HepG2 (cell line): ENCODE measurements around the gene AGBL3. TPM values are rescaled to one million over a fixed set of nuclear protein-coding genes. Genes with fewer than 3 reads are reported as not detected.
A peak's percentile ranks its signal among the peaks of the same experiment; 100 is the strongest.

ENCODE experiments used
- ASH2L ChIP-seq: fragments of 300-600, 200-600 bp; sonication (generic); IDR thresholded peaks from 2 replicates; pipeline ENCODE4 v1.7.0; 2017; ENCODE audit warnings: low read depth, mild to moderate bottlenecking, moderate library complexity, mixed read lengths, low read length; ENCODE audit not compliant: insufficient read length
- EED ChIP-seq: sonication (generic); formaldehyde crosslinking; IDR thresholded peaks from 2 replicates; pipeline ENCODE4 v1.5.0; 2020; ENCODE audit warnings: mild to moderate bottlenecking, missing genetic modification reagents
- JUND ChIP-seq: sonication (generic); formaldehyde crosslinking; IDR thresholded peaks from 2 replicates; pipeline ENCODE4 v1.8.0; 2022; ENCODE audit warnings: mild to moderate bottlenecking, missing genetic modification reagents
- MED1 ChIP-seq: sonication (generic); formaldehyde crosslinking; IDR thresholded peaks from 2 replicates; pipeline ENCODE4 v1.4.0; 2020; ENCODE audit warnings: missing genetic modification reagents
- SRY ChIP-seq: sonication (generic); formaldehyde crosslinking; IDR thresholded peaks from 2 replicates; pipeline ENCODE4 v1.8.0; 2022; ENCODE audit warnings: mild to moderate bottlenecking, missing genetic modification reagents
- TSC22D2 ChIP-seq: sonication (generic); formaldehyde crosslinking; IDR thresholded peaks from 2 replicates; pipeline ENCODE4 v1.5.1; 2020; ENCODE audit warnings: missing genetic modification reagents, mild to moderate bottlenecking, borderline replicate concordance
- YEATS2 ChIP-seq: sonication (generic); formaldehyde crosslinking; IDR thresholded peaks from 2 replicates; pipeline ENCODE4 v1.4.0; 2020; ENCODE audit warnings: missing genetic modification reagents, borderline replicate concordance
- ZNF263 ChIP-seq: sonication (generic); formaldehyde crosslinking; IDR thresholded peaks from 2 replicates; pipeline ENCODE4 v1.4.0; 2020; ENCODE audit warnings: missing genetic modification reagents
- ZNF326 ChIP-seq: sonication (generic); formaldehyde crosslinking; IDR thresholded peaks from 2 replicates; pipeline ENCODE4 v1.4.0; 2020; ENCODE audit warnings: missing genetic modification reagents, borderline replicate concordance
- ZNF34 ChIP-seq: sonication (generic); formaldehyde crosslinking; IDR thresholded peaks from 2 replicates; pipeline ENCODE4 v1.4.0; 2020; ENCODE audit warnings: mild to moderate bottlenecking, missing genetic modification reagents, borderline replicate concordance
- ZNF431 ChIP-seq: sonication (generic); formaldehyde crosslinking; IDR thresholded peaks from 2 replicates; pipeline ENCODE4 v1.9.0; 2022; ENCODE audit warnings: missing genetic modification reagents, low read depth, mild to moderate bottlenecking, borderline replicate concordance
- ZNF451 ChIP-seq: sonication (generic); formaldehyde crosslinking; IDR thresholded peaks from 2 replicates; pipeline ENCODE4 v1.5.0; 2020; ENCODE audit warnings: mild to moderate bottlenecking, missing genetic modification reagents
- polyA plus RNA-seq, 8 experiments: library from polyadenylated mRNA; depleted of rRNA in 3 of 8; stranded (reverse) in 7 of 8; unstranded in 1 of 8; fragments of >200 nt; fragmentation: Illumina TruSeq in 4 of 8; extraction: Trizol in 4 of 8; gene quantifications; 2 replicates each; pipeline versions ENCODE4 v1.2.1 to v1.2.3, GENCODE V29; 2011 to 2016; ENCODE audit warnings: low read depth in 4 of 8, missing spikeins in 1 of 8, mixed read lengths in 1 of 8; ENCODE audit not compliant: insufficient read depth in 1 of 8
- total RNA-seq, 5 experiments: library from RNA; depleted of rRNA; stranded (reverse); fragments of >200 nt; fragmentation: Illumina TruSeq; extraction: Trizol; gene quantifications; 2 replicates each; pipeline ENCODE4 v1.2.3, GENCODE V29; 2016; ENCODE audit warnings: low read depth in 1 of 5
- TF ChIP-seq, protein P1 (sequence below): sonication (generic); formaldehyde crosslinking; IDR thresholded peaks from 2 replicates; pipeline ENCODE4 v1.4.0; 2020; ENCODE audit warnings: missing genetic modification reagents
- TF ChIP-seq, protein P2 (sequence below): sonication (generic); formaldehyde crosslinking; IDR thresholded peaks from 2 replicates; pipeline ENCODE4 v1.9.0; 2022; ENCODE audit warnings: low read depth, missing genetic modification reagents
- TF ChIP-seq, protein P3 (sequence below): sonication (generic); formaldehyde crosslinking; IDR thresholded peaks from 2 replicates; pipeline ENCODE4 v1.5.1; 2020; ENCODE audit warnings: mild to moderate bottlenecking, missing genetic modification reagents, borderline replicate concordance
- TF ChIP-seq, protein P4 (sequence below): sonication (generic); formaldehyde crosslinking; IDR thresholded peaks from 2 replicates; pipeline ENCODE4 v1.4.0; 2020; ENCODE audit warnings: mild to moderate bottlenecking, missing genetic modification reagents

The AGBL3 gene
- total and polyA plus RNA-seq, 2 of the 13 experiments (the other 11 are each of a cell fraction or from before 2014, with no cell fraction given): 2.2 to 7.2 TPM

DNA sequence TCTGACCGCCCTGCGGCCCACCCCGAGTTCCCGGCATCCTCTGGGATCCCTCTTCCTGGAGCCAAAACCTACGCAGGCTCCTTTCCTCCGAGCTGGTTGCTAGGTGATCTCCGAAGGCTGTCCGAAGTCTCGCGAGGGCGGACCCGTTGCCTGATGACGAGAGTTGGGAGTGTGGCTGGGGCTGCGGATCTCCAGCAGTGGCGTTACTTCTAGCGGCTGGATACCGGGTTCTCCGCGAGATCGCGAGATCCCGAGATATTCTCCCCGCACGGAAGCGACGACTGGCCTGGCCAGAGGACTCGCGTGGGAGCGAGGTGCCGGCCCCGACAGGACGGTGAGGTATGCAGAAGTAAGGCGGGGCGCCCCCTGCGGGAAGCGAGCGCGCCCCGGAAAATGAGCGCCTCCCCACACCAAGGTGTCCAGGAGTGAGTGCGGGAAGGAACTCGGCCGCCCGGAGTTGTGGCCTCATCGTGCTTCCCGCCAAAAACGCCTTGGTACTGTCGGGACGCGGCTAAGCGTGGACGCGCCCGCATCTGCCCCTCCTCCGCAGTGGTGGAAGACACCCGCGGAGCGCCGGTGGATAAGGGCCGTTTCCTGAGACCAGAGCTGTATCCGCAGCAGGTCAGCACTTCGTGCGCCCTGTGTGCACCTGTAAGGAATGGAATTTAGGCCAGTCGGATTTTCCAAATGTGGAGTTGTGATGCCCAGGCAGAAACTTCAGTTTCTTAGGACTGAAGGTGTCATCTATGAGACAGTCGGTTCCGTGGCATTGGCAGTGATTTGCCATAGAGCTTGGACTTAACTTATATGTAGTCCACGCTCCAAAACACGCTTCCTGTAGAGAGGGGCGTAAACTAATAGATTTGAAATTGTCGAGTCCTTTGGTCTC, at the start of gene AGBL3 (continued):
- TF ChIP-seq, protein P1, sequence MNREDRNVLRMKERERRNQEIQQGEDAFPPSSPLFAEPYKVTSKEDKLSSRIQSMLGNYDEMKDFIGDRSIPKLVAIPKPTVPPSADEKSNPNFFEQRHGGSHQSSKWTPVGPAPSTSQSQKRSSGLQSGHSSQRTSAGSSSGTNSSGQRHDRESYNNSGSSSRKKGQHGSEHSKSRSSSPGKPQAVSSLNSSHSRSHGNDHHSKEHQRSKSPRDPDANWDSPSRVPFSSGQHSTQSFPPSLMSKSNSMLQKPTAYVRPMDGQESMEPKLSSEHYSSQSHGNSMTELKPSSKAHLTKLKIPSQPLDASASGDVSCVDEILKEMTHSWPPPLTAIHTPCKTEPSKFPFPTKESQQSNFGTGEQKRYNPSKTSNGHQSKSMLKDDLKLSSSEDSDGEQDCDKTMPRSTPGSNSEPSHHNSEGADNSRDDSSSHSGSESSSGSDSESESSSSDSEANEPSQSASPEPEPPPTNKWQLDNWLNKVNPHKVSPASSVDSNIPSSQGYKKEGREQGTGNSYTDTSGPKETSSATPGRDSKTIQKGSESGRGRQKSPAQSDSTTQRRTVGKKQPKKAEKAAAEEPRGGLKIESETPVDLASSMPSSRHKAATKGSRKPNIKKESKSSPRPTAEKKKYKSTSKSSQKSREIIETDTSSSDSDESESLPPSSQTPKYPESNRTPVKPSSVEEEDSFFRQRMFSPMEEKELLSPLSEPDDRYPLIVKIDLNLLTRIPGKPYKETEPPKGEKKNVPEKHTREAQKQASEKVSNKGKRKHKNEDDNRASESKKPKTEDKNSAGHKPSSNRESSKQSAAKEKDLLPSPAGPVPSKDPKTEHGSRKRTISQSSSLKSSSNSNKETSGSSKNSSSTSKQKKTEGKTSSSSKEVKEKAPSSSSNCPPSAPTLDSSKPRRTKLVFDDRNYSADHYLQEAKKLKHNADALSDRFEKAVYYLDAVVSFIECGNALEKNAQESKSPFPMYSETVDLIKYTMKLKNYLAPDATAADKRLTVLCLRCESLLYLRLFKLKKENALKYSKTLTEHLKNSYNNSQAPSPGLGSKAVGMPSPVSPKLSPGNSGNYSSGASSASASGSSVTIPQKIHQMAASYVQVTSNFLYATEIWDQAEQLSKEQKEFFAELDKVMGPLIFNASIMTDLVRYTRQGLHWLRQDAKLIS (CRISPR knock-in tag): 0 out of 2 replicates have a peak, but pooled peaks have one; percentile 27
- TF ChIP-seq, protein P2, sequence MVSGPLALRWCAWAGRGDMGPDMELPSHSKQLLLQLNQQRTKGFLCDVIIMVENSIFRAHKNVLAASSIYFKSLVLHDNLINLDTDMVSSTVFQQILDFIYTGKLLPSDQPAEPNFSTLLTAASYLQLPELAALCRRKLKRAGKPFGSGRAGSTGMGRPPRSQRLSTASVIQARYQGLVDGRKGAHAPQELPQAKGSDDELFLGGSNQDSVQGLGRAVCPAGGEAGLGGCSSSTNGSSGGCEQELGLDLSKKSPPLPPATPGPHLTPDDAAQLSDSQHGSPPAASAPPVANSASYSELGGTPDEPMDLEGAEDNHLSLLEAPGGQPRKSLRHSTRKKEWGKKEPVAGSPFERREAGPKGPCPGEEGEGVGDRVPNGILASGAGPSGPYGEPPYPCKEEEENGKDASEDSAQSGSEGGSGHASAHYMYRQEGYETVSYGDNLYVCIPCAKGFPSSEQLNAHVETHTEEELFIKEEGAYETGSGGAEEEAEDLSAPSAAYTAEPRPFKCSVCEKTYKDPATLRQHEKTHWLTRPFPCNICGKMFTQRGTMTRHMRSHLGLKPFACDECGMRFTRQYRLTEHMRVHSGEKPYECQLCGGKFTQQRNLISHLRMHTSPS (CRISPR knock-in tag): no peak
- TF ChIP-seq YEATS2 (CRISPR knock-in tag): peak; percentile 72
- TF ChIP-seq ZNF431 (CRISPR knock-in tag): no peak
- TF ChIP-seq, protein P3, sequence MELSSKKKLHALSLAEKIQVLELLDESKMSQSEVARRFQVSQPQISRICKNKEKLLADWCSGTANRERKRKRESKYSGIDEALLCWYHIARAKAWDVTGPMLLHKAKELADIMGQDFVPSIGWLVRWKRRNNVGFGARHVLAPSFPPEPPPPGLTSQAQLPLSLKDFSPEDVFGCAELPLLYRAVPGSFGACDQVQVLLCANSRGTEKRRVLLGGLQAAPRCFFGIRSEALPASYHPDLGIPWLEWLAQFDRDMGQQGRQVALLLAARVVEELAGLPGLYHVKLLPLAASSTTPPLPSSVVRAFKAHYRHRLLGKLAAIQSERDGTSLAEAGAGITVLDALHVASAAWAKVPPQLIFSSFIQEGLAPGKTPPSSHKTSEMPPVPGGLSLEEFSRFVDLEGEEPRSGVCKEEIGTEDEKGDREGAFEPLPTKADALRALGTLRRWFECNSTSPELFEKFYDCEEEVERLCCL (CRISPR knock-in tag): no peak
- peak; percentile 90; the same call in 1 of the 2 replicates for TF ChIP-seq ZNF34 (CRISPR knock-in tag)
- no peak; the same call in none of the 2 replicates for TF ChIP-seq MED1 (CRISPR knock-in tag)
- TF ChIP-seq ZNF326 (CRISPR knock-in tag): no peak
- TF ChIP-seq, protein P4, sequence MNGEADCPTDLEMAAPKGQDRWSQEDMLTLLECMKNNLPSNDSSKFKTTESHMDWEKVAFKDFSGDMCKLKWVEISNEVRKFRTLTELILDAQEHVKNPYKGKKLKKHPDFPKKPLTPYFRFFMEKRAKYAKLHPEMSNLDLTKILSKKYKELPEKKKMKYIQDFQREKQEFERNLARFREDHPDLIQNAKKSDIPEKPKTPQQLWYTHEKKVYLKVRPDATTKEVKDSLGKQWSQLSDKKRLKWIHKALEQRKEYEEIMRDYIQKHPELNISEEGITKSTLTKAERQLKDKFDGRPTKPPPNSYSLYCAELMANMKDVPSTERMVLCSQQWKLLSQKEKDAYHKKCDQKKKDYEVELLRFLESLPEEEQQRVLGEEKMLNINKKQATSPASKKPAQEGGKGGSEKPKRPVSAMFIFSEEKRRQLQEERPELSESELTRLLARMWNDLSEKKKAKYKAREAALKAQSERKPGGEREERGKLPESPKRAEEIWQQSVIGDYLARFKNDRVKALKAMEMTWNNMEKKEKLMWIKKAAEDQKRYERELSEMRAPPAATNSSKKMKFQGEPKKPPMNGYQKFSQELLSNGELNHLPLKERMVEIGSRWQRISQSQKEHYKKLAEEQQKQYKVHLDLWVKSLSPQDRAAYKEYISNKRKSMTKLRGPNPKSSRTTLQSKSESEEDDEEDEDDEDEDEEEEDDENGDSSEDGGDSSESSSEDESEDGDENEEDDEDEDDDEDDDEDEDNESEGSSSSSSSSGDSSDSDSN (CRISPR knock-in tag): peak; percentile 83
- peak; percentile 97 for TF ChIP-seq SRY (CRISPR knock-in tag)
- TF ChIP-seq EED (CRISPR knock-in tag): 0 out of 2 replicates have a peak, but pooled peaks have one; percentile 81
- TF ChIP-seq TSC22D2 (CRISPR knock-in tag): 0 out of 2 replicates have a peak, but pooled peaks have one; percentile 30
- TF ChIP-seq ZNF263 (CRISPR knock-in tag): no peak; the same call in 1 of the 2 replicates
- TF ChIP-seq JUND (CRISPR knock-in tag): peak; percentile 40; the same call in 1 of the 2 replicates
- TF ChIP-seq ZNF451 (CRISPR knock-in tag): 0 out of 2 replicates have a peak, but pooled peaks have one; percentile 35
- TF ChIP-seq ASH2L: peak; percentile 90
